H1 (cell line): ENCODE measurements around the gene NDUFS8. TPM values are rescaled to one million over a fixed set of nuclear protein-coding genes. Genes with fewer than 3 reads are reported as not detected.

Experiments
- CTCF ChIA-PET: fragments of 300-600 bp; sonication (Branson Sonifier 250); formaldehyde crosslinking; loops from one replicate; lab custom pipeline; 2021; ENCODE audit not compliant: partially characterized antibody; lab: Charles Lee
- POLR2A ChIA-PET: fragments of 300-600 bp; sonication (Branson Sonifier 250); formaldehyde crosslinking; loops from one replicate; lab custom pipeline; 2021; ENCODE audit warnings: inconsistent platforms; ENCODE audit not compliant: partially characterized antibody; lab: Charles Lee
- DNase-seq, 2 experiments: peaks; one replicate each; pipeline versions ENCODE4 v3.0.0 to v3.0.0-alpha.2; 2010 to 2022; ENCODE audit warnings: low spot score in 2 of 2, low read depth in 1 of 2, mixed read lengths in 1 of 2
- FAIRE-seq: peaks from 2 replicates; lab custom pipeline; 2011; peaks lifted over from hg19 to GRCh38; lab: Jason Lieb, UNC
- H2AFZ ChIP-seq: 2 replicates; pipeline ENCODE4 v1.8.1; 2012; ENCODE audit warnings: low read length, inconsistent platforms
- H2AK5ac ChIP-seq: 2 replicates; pipeline ENCODE4 v1.6.1; 2013; ENCODE audit warnings: low read depth, low read length
- H2BK120ac ChIP-seq: replicated peaks from 2 replicates; pipeline ENCODE3; 2013; ENCODE audit warnings: low read depth, low read length, inconsistent platforms
- H2BK12ac ChIP-seq: 2 replicates; pipeline ENCODE4 v1.6.1; 2013; ENCODE audit warnings: low read depth, low read length
- H2BK15ac ChIP-seq: 2 replicates; pipeline ENCODE4 v1.6.1; 2013; ENCODE audit warnings: low read length
- H2BK20ac ChIP-seq: 2 replicates; pipeline ENCODE4 v1.6.1; 2013; ENCODE audit warnings: low read length
- H2BK5ac ChIP-seq: 2 replicates; pipeline ENCODE4 v1.6.1; 2013; ENCODE audit warnings: low read depth, low read length
- H3K14ac ChIP-seq: 2 replicates; pipeline ENCODE4 v1.6.1; 2013; ENCODE audit warnings: inconsistent platforms; ENCODE audit not compliant: insufficient read length
- H3K18ac ChIP-seq: 2 replicates; pipeline ENCODE4 v1.6.1; 2013; ENCODE audit warnings: low read length; ENCODE audit errors: extremely low read depth
- H3K23ac ChIP-seq: 2 replicates; pipeline ENCODE4 v1.6.1; 2013; ENCODE audit warnings: inconsistent platforms; ENCODE audit not compliant: insufficient read length
- H3K23me2 ChIP-seq: 2 replicates; pipeline ENCODE4 v1.6.1; 2013; ENCODE audit warnings: low read depth, low read length
- H3K27ac ChIP-seq: 2 replicates; pipeline ENCODE4 v1.6.1; 2011; ENCODE audit warnings: low read depth, low read length, inconsistent platforms
- H3K27me3 ChIP-seq, 4 experiments: replicated peaks in 1 of 4; 1 replicate in 1 of 4; 2 replicates in 3 of 4; pipeline versions ENCODE4 v1.6.1 to v1.8.1; 2011 to 2013; ENCODE audit warnings: low read length in 3 of 4, mild to moderate bottlenecking in 3 of 4, inconsistent platforms in 2 of 4, mixed read lengths in 2 of 4, moderate library complexity in 1 of 4; ENCODE audit not compliant: control insufficient read depth in 3 of 4, insufficient read depth in 3 of 4; ENCODE audit errors: extremely low read depth in 1 of 4
- H3K36me3 ChIP-seq, 4 experiments: 2 replicates each; pipeline versions ENCODE4 v1.6.1 to v1.8.1; 2011 to 2013; ENCODE audit warnings: mild to moderate bottlenecking in 4 of 4, low read length in 3 of 4, moderate library complexity in 2 of 4, control low read depth in 1 of 4, inconsistent platforms in 1 of 4; ENCODE audit not compliant: insufficient read depth in 4 of 4, control insufficient read depth in 2 of 4
- H3K4ac ChIP-seq: replicated peaks from 2 replicates; pipeline ENCODE3; 2013; ENCODE audit warnings: low read length, low read depth, mixed read lengths, inconsistent platforms; ENCODE audit not compliant: insufficient read length
- H3K4me1 ChIP-seq, 4 experiments: replicated peaks in 1 of 4; 1 replicate in 1 of 4; 2 replicates in 3 of 4; pipeline versions ENCODE4 v1.6.1 to v1.8.1; 2011 to 2013; ENCODE audit warnings: low read length in 3 of 4, inconsistent platforms in 2 of 4, mixed read lengths in 1 of 4; ENCODE audit not compliant: insufficient read depth in 4 of 4, control insufficient read depth in 3 of 4
- H3K4me2 ChIP-seq, 2 experiments: 2 replicates each; pipeline versions ENCODE4 v1.6.1 to v1.8.1; 2011 to 2013; ENCODE audit warnings: low read depth in 2 of 2, low read length in 2 of 2, control low read depth in 1 of 2, inconsistent platforms in 1 of 2, mild to moderate bottlenecking in 1 of 2; ENCODE audit not compliant: insufficient read depth in 1 of 2
- H3K4me3 ChIP-seq, 4 experiments: fragments of 200-600, 300-600 bp in 1 of 4; sonication (generic), shearing (Covaris generic), sonication (Bioruptor Twin) in 1 of 4; 2 replicates each; pipeline versions ENCODE4 v1.5.1 to v1.8.1; 2011 to 2016; ENCODE audit warnings: low read length in 4 of 4, low read depth in 3 of 4, control low read depth in 2 of 4, inconsistent platforms in 2 of 4, mild to moderate bottlenecking in 2 of 4, mixed read lengths in 1 of 4, moderate library complexity in 1 of 4; ENCODE audit not compliant: insufficient read depth in 2 of 4; ENCODE audit errors: extremely low read depth in 1 of 4
- H3K56ac ChIP-seq: replicated peaks from 2 replicates; pipeline ENCODE3; 2013; ENCODE audit warnings: low read depth, mild to moderate bottlenecking, mixed read lengths, low read length, inconsistent platforms; ENCODE audit not compliant: insufficient read length
- H3K79me1 ChIP-seq: 2 replicates; pipeline ENCODE4 v1.6.1; 2013; ENCODE audit warnings: low read depth, low read length, control low read depth
- H3K79me2 ChIP-seq, 2 experiments: 2 replicates each; pipeline versions ENCODE4 v1.6.1 to v1.8.1; 2012 to 2013; ENCODE audit warnings: low read length in 2 of 2, mild to moderate bottlenecking in 2 of 2, inconsistent platforms in 1 of 2; ENCODE audit not compliant: insufficient read depth in 2 of 2, control insufficient read depth in 1 of 2
- H3K9ac ChIP-seq, 4 experiments: replicated peaks in 1 of 4; 1 replicate in 1 of 4; 2 replicates in 3 of 4; pipeline versions ENCODE4 v1.6.1 to v1.8.1; 2011 to 2013; ENCODE audit warnings: low read depth in 3 of 4, low read length in 3 of 4, control low read depth in 2 of 4, mild to moderate bottlenecking in 2 of 4, moderate library complexity in 2 of 4, inconsistent platforms in 1 of 4; ENCODE audit errors: extremely low read depth in 1 of 4
- H3K9me3 ChIP-seq, 2 experiments: 2 replicates each; pipeline versions ENCODE4 v1.6.1 to v1.8.1; 2012 to 2013; ENCODE audit warnings: mild to moderate bottlenecking in 2 of 2, moderate library complexity in 2 of 2, control low read depth in 1 of 2, inconsistent platforms in 1 of 2, low read depth in 1 of 2, low read length in 1 of 2, mixed read lengths in 1 of 2; ENCODE audit not compliant: insufficient read depth in 2 of 2
- H4K20me1 ChIP-seq, 2 experiments: replicated peaks in 1 of 2; 2 replicates each; pipeline versions ENCODE3 to v1.8.1; 2011 to 2013; ENCODE audit warnings: inconsistent platforms in 2 of 2, low read length in 2 of 2, mild to moderate bottlenecking in 1 of 2; ENCODE audit not compliant: insufficient read depth in 2 of 2, control insufficient read depth in 1 of 2
- H4K5ac ChIP-seq: 2 replicates; pipeline ENCODE4 v1.6.1; 2013; ENCODE audit warnings: low read length, low read depth, mixed read lengths, inconsistent platforms; ENCODE audit not compliant: insufficient read length
- H4K8ac ChIP-seq: 2 replicates; pipeline ENCODE4 v1.8.0; 2013; ENCODE audit warnings: mild to moderate bottlenecking, moderate library complexity, low read length, inconsistent platforms; ENCODE audit not compliant: insufficient read depth; ENCODE audit errors: extremely low read depth
- H4K91ac ChIP-seq: replicated peaks from 2 replicates; pipeline ENCODE3; 2013; ENCODE audit warnings: low read length, mixed read lengths, inconsistent platforms; ENCODE audit not compliant: insufficient read length
- ASH2L ChIP-seq: fragments of 200-600, 300-600 bp; sonication (generic); IDR thresholded peaks from one replicate; pipeline ENCODE4 v1.7.1; 2017; ENCODE audit warnings: low read length
- CHD2 ChIP-seq: IDR thresholded peaks from 2 replicates; pipeline ENCODE4 v1.6.1; 2012; ENCODE audit warnings: low read length, improper control_type of control experiment
- NRF1 ChIP-seq: IDR thresholded peaks from 2 replicates; pipeline ENCODE4 v1.6.1; 2011; ENCODE audit warnings: mild to moderate bottlenecking, low read depth, low read length, improper control_type of control experiment
- POLR2AphosphoS5 ChIP-seq: IDR thresholded peaks from 2 replicates; pipeline ENCODE4 v1.6.1; 2011; ENCODE audit warnings: low read depth, low read length
- POU5F1 ChIP-seq: IDR thresholded peaks from 2 replicates; pipeline ENCODE4 v1.6.1; 2011; ENCODE audit warnings: low read depth, mild to moderate bottlenecking, low read length, moderate library complexity
- RBBP5 ChIP-seq: IDR thresholded peaks from 2 replicates; pipeline ENCODE4 v1.7.1; 2012; ENCODE audit warnings: low read depth, mild to moderate bottlenecking, inconsistent platforms, low read length, moderate library complexity, borderline replicate concordance
- TAF7 ChIP-seq: optimal IDR thresholded peaks from 2 replicates; pipeline ENCODE3; 2011; ENCODE audit warnings: low read depth, mild to moderate bottlenecking, inconsistent platforms, low read length, moderate library complexity, borderline replicate concordance
- YY1 ChIP-seq: IDR thresholded peaks from 2 replicates; pipeline ENCODE4 v1.6.1; 2011; ENCODE audit warnings: low read depth, mild to moderate bottlenecking, low read length
- WGBS, 2 experiments: shearing (Covaris generic) in 1 of 2; methylation state at CpG; one replicate each; pipeline versions ENCODE4 v1.1.6 to v1.1.7; 2013 to 2015; ENCODE audit warnings: low lambda C conversion rate in 2 of 2, mixed read lengths in 2 of 2, inconsistent platforms in 1 of 2, low coverage in 1 of 2, missing lambda C conversion rate in 1 of 2; ENCODE audit not compliant: insufficient replicate concordance in 2 of 2, insufficient coverage in 1 of 2, insufficient read length in 1 of 2; ENCODE audit errors: extremely low coverage in 1 of 2, missing lambda C conversion rate in 1 of 2; 5-methylcytosine and 5-hydroxymethylcytosine counted together
- long read RNA-seq, 2 experiments: library from RNA in 1 of 2; library from capped mRNA in 1 of 2; stranded (forward); transcript quantifications; one replicate each; pipeline ENCODE4 v2.0.0, GENCODE V29; 2021; ENCODE audit warnings: inconsistent platforms in 1 of 2
- polyA minus RNA-seq, 3 experiments: library from RNA; depleted of rRNA, polyadenylated mRNA; stranded (reverse); fragments of >200 nt; gene quantifications; 1 replicate in 2 of 3; 2 replicates in 1 of 3; pipeline ENCODE4 v1.2.3, GENCODE V29; 2011
- polyA plus RNA-seq, 7 experiments: library from polyadenylated mRNA; depleted of rRNA in 3 of 7; stranded (reverse) in 5 of 7; unstranded in 2 of 7; fragments of >200 nt in 5 of 7; fragments of 200-250 nt in 2 of 7; gene quantifications; 1 replicate in 5 of 7; 2 replicates in 1 of 7; 4 replicates in 1 of 7; pipeline versions ENCODE4 v1.2.1 to v1.2.3, GENCODE V29; 2011 to 2013; ENCODE audit warnings: missing spikeins in 2 of 7, mixed read lengths in 2 of 7
- total RNA-seq: library from RNA; stranded (reverse); fragmentation: NEBNext Ultra II Directional; extraction: Animal tissue kit (Norgen Biotek cat#: 25700); gene quantifications from 2 replicates; pipeline ENCODE4 v1.2.1, GENCODE V29; 2021

The NDUFS8 gene
- total RNA-seq (182 and 199 TPM in 2 replicates), polyA plus RNA-seq (2011; rRNA removed) (291 and 406 TPM in 2 replicates), polyA minus RNA-seq (2011; rRNA and poly(A)+ RNA removed) (69.8 and 77.8 TPM in 2 replicates)
- 222 TPM for polyA plus RNA-seq (2011; cell fraction: cytosol; rRNA removed)
- polyA plus RNA-seq (2011; cell fraction: nucleus; rRNA removed) = 253 TPM
- 92.1 to 255 TPM (median 248 TPM) in 4 replicates for polyA plus RNA-seq (2012, experiment 1 of 2)
- polyA plus RNA-seq (2012, experiment 2 of 2) = 348 TPM
- 130 TPM for polyA plus RNA-seq (2013, experiment 1 of 2)
- 128 TPM for polyA plus RNA-seq (2013, experiment 2 of 2)
- polyA minus RNA-seq (2011; cell fraction: cytosol; rRNA and poly(A)+ RNA removed) = 133 TPM
- polyA minus RNA-seq (2011; cell fraction: nucleus; rRNA and poly(A)+ RNA removed) = 92.8 TPM
- long read RNA-seq, experiment 1, partial matches to known transcripts = 77 of 155 reads
- long read RNA-seq, experiment 1, other reads (novel, unspliced or antisense) = 78 of 155 reads
- long read RNA-seq, experiment 2, transcript NDUFS8-201 (7 exons, 791 nt) = major isoform, 26 of 39 reads
- long read RNA-seq, experiment 2, partial matches to known transcripts = 0 of 39 reads
- long read RNA-seq, experiment 2, other reads (novel, unspliced or antisense) = 10 of 39 reads

GRCh38 chr11:68030318-68031143, at the start of gene NDUFS8:
TSS of gene NDUFS8 (plus strand) at chr11:68030681. CDS start at chr11:68032152, 1,471 bp downstream.
- Histone ChIP-seq H4K20me1 (peaks cover 0 to 5% of the 10 kb centered on the region in 2 experiments), H3K4me1 (peaks cover 0 to 8% (median 6%) of the 10 kb centered on the region in 4 experiments; a peak in 5 of 7 replicates), H4K91ac (peak within 1 kb of the TSS; percentile 14), H3K14ac (no peak within 1 kb of the TSS), H3K4me3 (peak within 1 kb of the TSS; percentile 79 to 82 (median 80)), H2BK120ac (no peak within 1 kb of the TSS), H3K18ac (peak within 1 kb of the TSS; percentile 94), H3K79me2 (peaks cover 0 to 22% of the 10 kb centered on the region in 2 experiments; a peak in 2 of 4 replicates), H3K23ac (no peak within 1 kb of the TSS), H3K23me2 (peaks cover 3% of the 10 kb centered on the region; the same call in 1 of the 2 replicates), H2BK12ac (0 out of 2 replicates have a peak within 1 kb of the TSS, but pooled peaks have one; percentile 75), H3K27me3 (no peaks in the 10 kb centered on the region), H3K4me2 (peak within 1 kb of the TSS; percentile 76 to 86), H2AK5ac (0 out of 2 replicates have a peak within 1 kb of the TSS, but pooled peaks have one; percentile 54), H3K56ac (no peak within 1 kb of the TSS), H3K9ac (peak within 1 kb of the TSS; percentile 70 to 94 (median 86)), H3K4ac (no peak within 1 kb of the TSS), H3K27ac (peak within 1 kb of the TSS; percentile 83), H3K9me3 (no peaks in the 10 kb centered on the region), H3K36me3 (peaks cover 4 to 17% (median 15%) of the 10 kb centered on the region in 4 experiments), H2AFZ (no peak within 1 kb of the TSS), H2BK20ac (0 out of 2 replicates have a peak within 1 kb of the TSS, but pooled peaks have one; percentile 48), H4K8ac (peak within 1 kb of the TSS; percentile 90; the same call in 1 of the 2 replicates), H3K79me1 (peaks cover 11% of the 10 kb centered on the region), H2BK15ac (peak within 1 kb of the TSS; percentile 81; the same call in 1 of the 2 replicates), H2BK5ac (peak within 1 kb of the TSS; percentile 96), H4K5ac (peak within 1 kb of the TSS; percentile 81)
- ChIA-PET CTCF (interaction anchor here (0.7 to 1.3 kb wide), 6 partner anchors 10 to 165 kb away, joined by 3 to 4 read pairs (median 3); partner anchors contain the start of gene ALDH3B1), POLR2A (interaction anchor here (0.8 to 16.6 kb wide), 4 partner anchors 9 to 94 kb away, joined by 3 to 183 read pairs (median 15); no protein-coding TSS in a partner anchor)
- FAIRE-seq (peak; percentile 71), DNase-seq (peak; percentile 95 to 96)
- 2% methylated on average over 51 of the region's 56 CpGs; no CpG with 5 or more reads in 1 of the 2 experiments for WGBS, 2 experiments
- TF ChIP-seq RBBP5 = 0 out of 2 replicates have a peak, but pooled peaks have one; percentile 71
- peak; percentile 78 for TF ChIP-seq CHD2
- peak; percentile 66 for TF ChIP-seq TAF7
- TF ChIP-seq POU5F1 = no peak
- peak; percentile 72 for TF ChIP-seq POLR2AphosphoS5
- peak; percentile 95 for TF ChIP-seq YY1
- TF ChIP-seq ASH2L = peak; percentile 81
- peak; percentile 72 for TF ChIP-seq NRF1
